22Rv1 (cell line): ENCODE measurements around the gene KANSL1L.
A peak's percentile ranks its signal among the peaks of the same experiment; 100 is the strongest.

ENCODE experiments used
- H3K27ac ChIP-seq: fragments of 450-650 bp; 2 replicates; pipeline ENCODE4 v1.5.1; 2017
- ZFX ChIP-seq: fragments of 450-650 bp; IDR thresholded peaks from 2 replicates; pipeline ENCODE4 v1.6.1; 2017; ENCODE audit warnings: antibody characterized with exemption, borderline replicate concordance
- TF ChIP-seq, protein P1 (sequence below): fragments of 450-650 bp; IDR thresholded peaks from 2 replicates; pipeline ENCODE4 v1.5.1; 2017; ENCODE audit warnings: mild to moderate bottlenecking

KANSL1L gene

GRCh38 chr2:210172219-210172575 is 988 bp upstream of the KANSL1L start:
- TF ChIP-seq, protein P1, sequence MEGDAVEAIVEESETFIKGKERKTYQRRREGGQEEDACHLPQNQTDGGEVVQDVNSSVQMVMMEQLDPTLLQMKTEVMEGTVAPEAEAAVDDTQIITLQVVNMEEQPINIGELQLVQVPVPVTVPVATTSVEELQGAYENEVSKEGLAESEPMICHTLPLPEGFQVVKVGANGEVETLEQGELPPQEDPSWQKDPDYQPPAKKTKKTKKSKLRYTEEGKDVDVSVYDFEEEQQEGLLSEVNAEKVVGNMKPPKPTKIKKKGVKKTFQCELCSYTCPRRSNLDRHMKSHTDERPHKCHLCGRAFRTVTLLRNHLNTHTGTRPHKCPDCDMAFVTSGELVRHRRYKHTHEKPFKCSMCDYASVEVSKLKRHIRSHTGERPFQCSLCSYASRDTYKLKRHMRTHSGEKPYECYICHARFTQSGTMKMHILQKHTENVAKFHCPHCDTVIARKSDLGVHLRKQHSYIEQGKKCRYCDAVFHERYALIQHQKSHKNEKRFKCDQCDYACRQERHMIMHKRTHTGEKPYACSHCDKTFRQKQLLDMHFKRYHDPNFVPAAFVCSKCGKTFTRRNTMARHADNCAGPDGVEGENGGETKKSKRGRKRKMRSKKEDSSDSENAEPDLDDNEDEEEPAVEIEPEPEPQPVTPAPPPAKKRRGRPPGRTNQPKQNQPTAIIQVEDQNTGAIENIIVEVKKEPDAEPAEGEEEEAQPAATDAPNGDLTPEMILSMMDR, result no peak
- no peak for TF ChIP-seq ZFX
- peak overlapping the region; percentile 97 for H3K27ac ChIP-seq

- peak overlapping the region; percentile 97 for H3K27ac ChIP-seq
Measured at GRCh38 chr2:210170446-210171303, 534 bp downstream of the KANSL1L start.

GRCh38 chr2:210170196-210170445 is 1.1 kb downstream of the KANSL1L start:
- TF ChIP-seq, protein P1, result no peak
- TF ChIP-seq ZFX, result no peak
- peak overlapping the region; percentile 97 for H3K27ac ChIP-seq

More at GRCh38 chr2:210170446-210171303, 534 bp downstream of the KANSL1L start:
- TF ChIP-seq ZFX, result no peak
- TF ChIP-seq, protein P1, result no peak

GRCh38 chr2:210169516-210170195 is 1.6 kb downstream of the KANSL1L start:
- peak overlapping the region; percentile 97 for H3K27ac ChIP-seq
- TF ChIP-seq ZFX, result no peak
- TF ChIP-seq, protein P1, result no peak

DNA sequence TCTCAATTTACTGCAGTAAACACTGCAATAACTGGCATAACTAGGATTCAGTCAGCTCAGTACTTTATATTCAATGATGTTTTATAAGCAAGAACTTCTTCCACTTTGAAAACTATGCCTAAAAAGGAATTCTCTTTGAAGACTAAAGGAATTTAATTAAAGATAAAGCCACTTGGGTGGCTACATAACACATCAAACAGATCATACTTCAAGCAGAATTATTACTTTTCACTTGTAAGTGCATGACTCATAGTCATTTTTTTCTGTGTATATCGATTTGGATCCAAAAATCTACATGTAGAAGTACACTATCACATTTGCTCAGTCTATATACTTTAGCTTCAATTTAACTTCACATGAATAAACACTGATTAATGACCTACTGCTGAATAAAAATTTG is 4.0 kb downstream of the KANSL1L start:
- H3K27ac ChIP-seq, result 0 out of 2 replicates have a peak overlapping the region, but pooled peaks have one; percentile 19
- TF ChIP-seq, protein P1, result no peak
- no peak for TF ChIP-seq ZFX

DNA sequence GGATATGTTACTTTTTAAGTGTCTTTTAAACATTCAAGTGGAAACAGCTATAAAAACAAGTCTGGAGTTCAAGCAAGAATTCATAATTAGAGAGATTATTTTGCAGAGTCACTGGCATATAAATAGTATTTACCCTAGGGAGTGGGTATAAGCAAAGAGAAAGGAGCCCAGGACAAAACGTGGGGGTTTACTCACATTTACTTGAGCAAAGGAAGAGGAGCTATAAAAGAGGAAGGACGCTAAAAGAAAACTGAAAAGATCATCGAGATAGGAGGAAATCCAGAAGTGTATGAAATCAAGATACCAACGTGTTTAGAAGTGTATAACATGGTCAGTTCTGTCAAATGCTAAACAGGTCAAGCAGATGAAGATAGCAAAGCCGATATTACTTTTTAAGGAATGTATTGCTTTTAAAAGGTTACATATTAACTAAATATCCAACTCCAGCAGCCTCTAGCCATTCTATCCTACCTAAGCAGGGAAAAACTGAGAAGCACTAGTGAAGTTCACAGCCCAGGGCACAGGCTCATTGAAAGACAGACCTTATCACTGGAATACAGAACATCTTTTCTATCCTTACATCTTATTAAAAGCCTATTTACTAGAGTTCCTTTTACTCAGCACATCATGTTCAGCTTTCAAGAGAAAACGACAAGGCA is 8.6 kb downstream of the KANSL1L start:
- TF ChIP-seq ZFX, result no peak
- TF ChIP-seq, protein P1, result no peak
- H3K27ac ChIP-seq, result peak overlapping the region; percentile 56

GRCh38 chr2:210159059-210159458 is 12.2 kb downstream of the KANSL1L start:
- TF ChIP-seq ZFX, result no peak
- TF ChIP-seq, protein P1, result no peak
- H3K27ac ChIP-seq, result no peak overlapping the region
